ENCODE data around the gene NCR3LG1.

- TF ChIP-seq CTCF (IDR thresholded peaks at IDR 0.05) = no peak
- no peak for TF ChIP-seq EP300 (IDR thresholded peaks at IDR 0.05)
- no peak for TF ChIP-seq POLR2A (IDR thresholded peaks at IDR 0.05)
These were observed 31.9 kb downstream of the NCR3LG1 start for GRCh38 chr11:17383461-17383860.
